HCT116 (cell line): ENCODE measurements around the gene NHSL2. TPM values are rescaled to one million over a fixed set of nuclear protein-coding genes. Genes with fewer than 3 reads are reported as not detected.

Source experiments
- ATAC-seq: fragments of 200-7000 bp; cut with Tn5 transposase; 2 replicates; pipeline ENCODE4 v1.9.1; 2020; ENCODE audit warnings: mild to moderate bottlenecking, moderate library complexity
- BruUV-seq: library from RNA; stranded (reverse); fragments of 400-500 nt; replicated peaks from 2 replicates; lab custom pipeline; 2021; lab: Mats Ljungman, UMichigan
- CTCF ChIA-PET: fragments of 300-600 bp; sonication (Branson Sonifier 250); formaldehyde crosslinking; loops from one replicate; lab custom pipeline; 2021; ENCODE audit warnings: antibody characterized with exemption; lab: Charles Lee
- POLR2A ChIA-PET: fragments of 300-600, 350-600 bp; sonication (Branson Sonifier 250); formaldehyde crosslinking; loops from one replicate; lab custom pipeline; 2021; ENCODE audit warnings: antibody characterized with exemption; lab: Charles Lee
- RAD21 ChIA-PET, 2 experiments: fragments of 300-600 bp; sonication (Branson Sonifier 250); formaldehyde crosslinking; loops; one replicate each; lab custom pipeline; 2023; ENCODE audit warnings: low total read pairs in 2 of 2; ENCODE audit not compliant: uncharacterized antibody in 2 of 2, unreplicated experiment in 2 of 2, low non-redundant PET in 1 of 2; lab: Charles Lee
- DNase-seq: peaks from one replicate; pipeline ENCODE4 v3.0.0-alpha.2; 2010; ENCODE audit warnings: low read depth, low spot score
- H2AFZ ChIP-seq: fragments of 200-600 bp; shearing (Covaris generic), sonication (generic); 2 replicates; pipeline ENCODE4 v1.6.1; 2017; ENCODE audit warnings: low read depth, mixed run types, mixed read lengths, antibody characterized with exemption, low read length; ENCODE audit not compliant: poor library complexity, severe bottlenecking
- H3K27ac ChIP-seq: 2 replicates; pipeline ENCODE4 v1.5.1; 2012; ENCODE audit warnings: low read depth, low read length
- H3K27me3 ChIP-seq: fragments of 200-600 bp; sonication (generic); 2 replicates; pipeline ENCODE4 v1.6.1; 2016; ENCODE audit warnings: mixed run types, low read length, mixed read lengths; ENCODE audit not compliant: insufficient read depth
- H3K36me3 ChIP-seq, 2 experiments: fragments of 200-500 bp in 1 of 2; fragments of 200-600 bp in 1 of 2; sonication (Bioruptor generic) in 1 of 2; sonication (generic) in 1 of 2; 2 replicates each; pipeline versions ENCODE4 v1.5.1 to v1.6.1; 2014 to 2016; ENCODE audit warnings: low read length in 2 of 2, inconsistent platforms in 1 of 2, mixed read lengths in 1 of 2, mixed run types in 1 of 2; ENCODE audit not compliant: insufficient read depth in 2 of 2, control insufficient read depth in 1 of 2
- H3K4me1 ChIP-seq, 2 experiments: fragments of 200-600 bp in 1 of 2; sonication (generic) in 1 of 2; 2 replicates each; pipeline versions ENCODE4 v1.5.1 to v1.6.1; 2012 to 2017; ENCODE audit warnings: low read length in 2 of 2, inconsistent platforms in 1 of 2, mild to moderate bottlenecking in 1 of 2, mixed read lengths in 1 of 2, mixed run types in 1 of 2, moderate library complexity in 1 of 2; ENCODE audit not compliant: insufficient read depth in 2 of 2, control insufficient read depth in 1 of 2
- H3K4me2 ChIP-seq: fragments of 200-600 bp; sonication (generic); 2 replicates; pipeline ENCODE4 v1.6.1; 2017; ENCODE audit warnings: mixed run types, low read length, mixed read lengths
- H3K4me3 ChIP-seq, 2 experiments: fragments of 200-600 bp in 1 of 2; sonication (generic) in 1 of 2; replicated peaks in 1 of 2; 2 replicates each; pipeline ENCODE4 v1.5.1; 2011 to 2016; ENCODE audit warnings: low read length in 2 of 2, control low read depth in 1 of 2, low read depth in 1 of 2, mild to moderate bottlenecking in 1 of 2, mixed read lengths in 1 of 2, mixed run types in 1 of 2
- H3K79me2 ChIP-seq: fragments of 200-600 bp; sonication (generic); 2 replicates; pipeline ENCODE4 v1.6.1; 2017; ENCODE audit warnings: mild to moderate bottlenecking, mixed run types, low read length, moderate library complexity, mixed read lengths; ENCODE audit not compliant: insufficient read depth
- H3K9ac ChIP-seq: fragments of 200-600 bp; sonication (generic); 2 replicates; pipeline ENCODE4 v1.6.1; 2016; ENCODE audit warnings: low read length, mixed read lengths
- H3K9me2 ChIP-seq: fragments of 200-600 bp; sonication (generic), shearing (Covaris generic); 2 replicates; pipeline ENCODE4 v1.6.1; 2017; ENCODE audit warnings: mixed run types, mild to moderate bottlenecking, moderate library complexity; ENCODE audit not compliant: insufficient read depth
- H3K9me3 ChIP-seq, 2 experiments: fragments of 200-500 bp in 1 of 2; fragments of 200-600 bp in 1 of 2; sonication (Bioruptor generic) in 1 of 2; sonication (generic) in 1 of 2; 2 replicates each; pipeline ENCODE4 v1.6.1; 2014 to 2017; ENCODE audit warnings: low read length in 2 of 2, mixed read lengths in 2 of 2, inconsistent platforms in 1 of 2, low read depth in 1 of 2, mild to moderate bottlenecking in 1 of 2, mixed run types in 1 of 2, moderate library complexity in 1 of 2; ENCODE audit not compliant: control insufficient read depth in 1 of 2, insufficient read depth in 1 of 2
- H4K20me1 ChIP-seq: fragments of 200-600 bp; sonication (generic), shearing (Covaris generic); 2 replicates; pipeline ENCODE4 v1.6.1; 2017; ENCODE audit warnings: mixed run types, mild to moderate bottlenecking, moderate library complexity; ENCODE audit not compliant: insufficient read depth
- CBX3 ChIP-seq: IDR thresholded peaks from 2 replicates; pipeline ENCODE4 v1.6.1; 2012; ENCODE audit warnings: low read depth
- CEBPB ChIP-seq: IDR thresholded peaks from 2 replicates; pipeline ENCODE4 v1.6.1; 2012; ENCODE audit warnings: low read depth
- CTCF ChIP-seq, 3 experiments: fragments of 200-600 bp in 1 of 3; sonication (generic) in 1 of 3; IDR thresholded peaks in 2 of 3; conservative IDR thresholded peaks in 1 of 3; 2 replicates each; pipeline ENCODE4 v1.5.1; 2012 to 2017; ENCODE audit warnings: low read depth in 2 of 3, low read length in 2 of 3, antibody characterized with exemption in 1 of 3, borderline replicate concordance in 1 of 3, control low read depth in 1 of 3, mild to moderate bottlenecking in 1 of 3, mixed read lengths in 1 of 3, mixed run types in 1 of 3, moderate library complexity in 1 of 3; ENCODE audit not compliant: insufficient read depth in 1 of 3
- ELF1 ChIP-seq: IDR thresholded peaks from 2 replicates; pipeline ENCODE4 v1.6.1; 2012; ENCODE audit warnings: low read depth, borderline replicate concordance
- EZH2 ChIP-seq: fragments of 200-600 bp; sonication (generic); IDR thresholded peaks from 2 replicates; pipeline ENCODE4 v1.6.1; 2017; ENCODE audit warnings: antibody characterized with exemption, mixed run types
- FOSL1 ChIP-seq: IDR thresholded peaks from 2 replicates; pipeline ENCODE4 v1.6.1; 2012; ENCODE audit warnings: low read depth
- MAX ChIP-seq: IDR thresholded peaks from 2 replicates; pipeline ENCODE4 v1.6.1; 2012
- POLR2A ChIP-seq: IDR thresholded peaks from 2 replicates; pipeline ENCODE4 v1.7.0; 2011; ENCODE audit warnings: borderline replicate concordance; ENCODE audit not compliant: insufficient read depth, insufficient read length; ENCODE audit errors: extremely low read depth
- POLR2AphosphoS5 ChIP-seq: IDR thresholded peaks from 2 replicates; pipeline ENCODE4 v1.6.1; 2011; ENCODE audit warnings: mild to moderate bottlenecking, low read depth, low read length, moderate library complexity
- RAD21 ChIP-seq: IDR thresholded peaks from 2 replicates; pipeline ENCODE4 v1.6.1; 2012; ENCODE audit warnings: low read depth, mild to moderate bottlenecking
- REST ChIP-seq: IDR thresholded peaks from 2 replicates; pipeline ENCODE4 v1.6.1; 2012; ENCODE audit warnings: low read depth
- SIN3A ChIP-seq: IDR thresholded peaks from 2 replicates; pipeline ENCODE4 v1.6.1; 2012; ENCODE audit warnings: low read depth
- SP1 ChIP-seq: IDR thresholded peaks from 2 replicates; pipeline ENCODE4 v1.6.1; 2012; ENCODE audit warnings: low read depth
- ZBTB33 ChIP-seq: IDR thresholded peaks from 2 replicates; pipeline ENCODE4 v1.6.1; 2011; ENCODE audit warnings: mild to moderate bottlenecking, low read length, moderate library complexity; ENCODE audit not compliant: insufficient replicate concordance; ENCODE audit errors: extremely low read depth
- ZFX ChIP-seq: fragments of 450-650 bp; IDR thresholded peaks from 2 replicates; pipeline ENCODE4 v1.6.1; 2017
- ZNF274 ChIP-seq: fragments of 200-500 bp; sonication (Bioruptor generic); IDR thresholded peaks from 2 replicates; pipeline ENCODE4 v1.6.1; 2014; ENCODE audit warnings: mild to moderate bottlenecking, low read depth, low read length, inconsistent platforms
- intact Hi-C: fragments of 100-400 bp; cut with micrococcal nuclease; formaldehyde crosslinking; loops from 2 replicates; pipeline ENCODE4 v1.10.0; 2022
- total RNA-seq: library from RNA; stranded (reverse); gene quantifications from one replicate; pipeline ENCODE4 v1.2.1, GENCODE V29; 2021; ENCODE audit not compliant: unreplicated experiment

The NHSL2 gene
- total RNA-seq, 1 experiment from 2014 or later = 0.22 TPM

- intact Hi-C loops = no loop called here
- Histone ChIP-seq H3K9me2 (no peaks in the 10 kb centered on the region), H3K9ac (no peak overlapping the region), H2AFZ (no peak overlapping the region), H3K4me3 (no peak overlapping the region), H3K27me3 (no peaks in the 10 kb centered on the region), H3K36me3 (no peaks in the 10 kb centered on the region)
- POLR2A ChIA-PET = no interaction called here
- CTCF ChIA-PET = no interaction called here
- TF ChIP-seq SIN3A (no peak), MAX (no peak), RAD21 (no peak), ZNF274 (no peak), EZH2 (no peak), POLR2AphosphoS5 (no peak), POLR2A (no peak), REST (no peak), ZBTB33 (no peak), CBX3 (no peak), CTCF (IDR thresholded peaks at IDR 0.05 in 2 of 3, conservative IDR thresholded peaks at IDR 0.05 in 1 of 3; ENCODE audit: borderline replicate concordance in 1 of 3, insufficient read depth in 1 of 3, low read depth in 2 of 3, low read length in 2 of 3) (no peak), SP1 (no peak), CEBPB (no peak), ELF1 (no peak), FOSL1 (no peak), ZFX (no peak)
- TF ChIP-seq, all 23 proteins: peak for 0
- Histone ChIP-seq H3K4me2 (no peak overlapping the region), H3K9me3 (no peaks in the 10 kb centered on the region), H3K4me1 (no peaks in the 10 kb centered on the region), H3K27ac (no peak overlapping the region), H4K20me1 (no peaks in the 10 kb centered on the region), H3K79me2 (no peaks in the 10 kb centered on the region)
- RAD21 ChIA-PET = no interaction called here
- DNase-seq (no peak), ATAC-seq (no peak)
- no TSS peak for BruUV-seq
Measured at GRCh38 chrX:72037601-72038000, 127.0 kb downstream of the NHSL2 start.
